DND-41 (cell line): ENCODE results near the gene COL25A1.

ENCODE experiments used
- ATAC-seq: fragments of 200-7000 bp; cut with Tn5 transposase; 3 replicates; pipeline ENCODE4 v1.9.1; 2021; ENCODE audit warnings: low read depth; ENCODE audit not compliant: insufficient read depth
- DNase-seq: peaks from one replicate; pipeline ENCODE4 v3.0.0-alpha.2; 2020
- H2AFZ ChIP-seq: 2 replicates; pipeline ENCODE4 v1.6.0; 2012; ENCODE audit warnings: low read depth, low read length
- H3K27ac ChIP-seq: 2 replicates; pipeline ENCODE4 v1.5.1; 2012; ENCODE audit warnings: low read length, inconsistent platforms
- H3K27me3 ChIP-seq: fragments of 200-600 bp; sonication (generic); 2 replicates; pipeline ENCODE4 v1.6.0; 2012; ENCODE audit warnings: low read length, mild to moderate bottlenecking, inconsistent platforms; ENCODE audit not compliant: insufficient read depth, poor library complexity
- H3K36me3 ChIP-seq: 2 replicates; pipeline ENCODE4 v1.5.1; 2012; ENCODE audit warnings: low read length, inconsistent platforms; ENCODE audit not compliant: insufficient read depth
- H3K4me1 ChIP-seq: 2 replicates; pipeline ENCODE4 v1.5.1; 2012; ENCODE audit warnings: mild to moderate bottlenecking, low read length; ENCODE audit not compliant: insufficient read depth
- H3K4me2 ChIP-seq: 2 replicates; pipeline ENCODE4 v1.6.0; 2012; ENCODE audit warnings: mild to moderate bottlenecking, moderate library complexity, low read length, inconsistent platforms; ENCODE audit not compliant: insufficient read depth
- H3K4me3 ChIP-seq, 2 experiments: fragments of 200-600 bp in 1 of 2; shearing (Covaris generic) in 1 of 2; 2 replicates each; pipeline ENCODE4 v1.5.1; 2012 to 2016; ENCODE audit warnings: inconsistent platforms in 2 of 2, low read length in 2 of 2, mild to moderate bottlenecking in 2 of 2, low read depth in 1 of 2, moderate library complexity in 1 of 2
- H3K79me2 ChIP-seq: 2 replicates; pipeline ENCODE4 v1.6.0; 2012; ENCODE audit warnings: low read length, inconsistent platforms; ENCODE audit not compliant: insufficient read depth
- H3K9ac ChIP-seq: 2 replicates; pipeline ENCODE4 v1.6.0; 2012; ENCODE audit warnings: low read depth, mild to moderate bottlenecking, inconsistent platforms, low read length, moderate library complexity
- H3K9me3 ChIP-seq: 2 replicates; pipeline ENCODE4 v1.5.1; 2012; ENCODE audit warnings: low read length, moderate library complexity, mild to moderate bottlenecking, inconsistent platforms; ENCODE audit not compliant: insufficient read depth, severe bottlenecking
- H4K20me1 ChIP-seq: 2 replicates; pipeline ENCODE4 v1.6.0; 2012; ENCODE audit warnings: low read length; ENCODE audit not compliant: insufficient read depth
- CTCF ChIP-seq: IDR thresholded peaks from 2 replicates; pipeline ENCODE4 v1.5.1; 2012; ENCODE audit warnings: borderline replicate concordance, low read length, moderate library complexity, mild to moderate bottlenecking; ENCODE audit not compliant: poor library complexity, severe bottlenecking; ENCODE audit errors: extremely low read depth
- EZH2 ChIP-seq: IDR thresholded peaks from 3 replicates; pipeline ENCODE4 v1.6.1; 2012; ENCODE audit warnings: borderline replicate concordance, low read depth, mild to moderate bottlenecking, moderate library complexity, low read length, inconsistent platforms; ENCODE audit not compliant: severe bottlenecking

COL25A1 gene

GRCh38 chr4:109302361-109303139, at the start of gene COL25A1:
TSS of gene COL25A1 (minus strand) at chr4:109302658.
- Histone ChIP-seq H3K36me3 (no peaks in the 10 kb centered on the region), H2AFZ (no peak within 1 kb of the TSS), H3K27me3 (no peaks in the 10 kb centered on the region), H3K4me1 (no peaks in the 10 kb centered on the region), H3K79me2 (no peaks in the 10 kb centered on the region), H3K4me3 (no peak within 1 kb of the TSS), H3K4me2 (no peak within 1 kb of the TSS), H3K27ac (no peak within 1 kb of the TSS), H4K20me1 (no peaks in the 10 kb centered on the region), H3K9ac (no peak within 1 kb of the TSS), H3K9me3 (no peaks in the 10 kb centered on the region)
- no peak for DNase-seq
- no peak for ATAC-seq
- TF ChIP-seq CTCF, result no peak
- no peak for TF ChIP-seq EZH2

- Histone ChIP-seq H4K20me1 (no peaks in the 10 kb centered on the region), H3K9me3 (no peaks in the 10 kb centered on the region), H3K27me3 (peaks cover 4% of the 10 kb centered on the region), H3K79me2 (no peaks in the 10 kb centered on the region), H3K4me1 (no peaks in the 10 kb centered on the region), H2AFZ (no peak overlapping the region), H3K4me2 (no peak overlapping the region), H3K27ac (no peak overlapping the region), H3K9ac (no peak overlapping the region), H3K36me3 (no peaks in the 10 kb centered on the region), H3K4me3 (no peak overlapping the region)
- TF ChIP-seq CTCF, result no peak
- DNase-seq, result no peak
- no peak for ATAC-seq
Measured at GRCh38 chr4:109350121-109350520, 47.7 kb upstream of the COL25A1 start.

GRCh38 chr4:109334129-109335105, 32.0 kb upstream of the COL25A1 start:
- no peak for ATAC-seq
- Histone ChIP-seq H3K4me1 (no peaks in the 10 kb centered on the region), H3K4me3 (no peak overlapping the region), H3K79me2 (no peaks in the 10 kb centered on the region), H3K4me2 (no peak overlapping the region), H3K36me3 (no peaks in the 10 kb centered on the region), H3K9me3 (no peaks in the 10 kb centered on the region), H3K27ac (no peak overlapping the region), H4K20me1 (no peaks in the 10 kb centered on the region), H3K9ac (no peak overlapping the region), H2AFZ (no peak overlapping the region), H3K27me3 (no peaks in the 10 kb centered on the region)
- TF ChIP-seq EZH2 (no peak), CTCF (no peak)
- DNase-seq, result no peak
